ENCODE measurements around the gene TMEM132C. TPM values are rescaled to one million over a fixed set of nuclear protein-coding genes. Genes with fewer than 3 reads are reported as not detected.

The TMEM132C gene
- total and polyA plus RNA-seq, 11 donors: 0.05 to 5.9 (median 0.85) TPM

DNA sequence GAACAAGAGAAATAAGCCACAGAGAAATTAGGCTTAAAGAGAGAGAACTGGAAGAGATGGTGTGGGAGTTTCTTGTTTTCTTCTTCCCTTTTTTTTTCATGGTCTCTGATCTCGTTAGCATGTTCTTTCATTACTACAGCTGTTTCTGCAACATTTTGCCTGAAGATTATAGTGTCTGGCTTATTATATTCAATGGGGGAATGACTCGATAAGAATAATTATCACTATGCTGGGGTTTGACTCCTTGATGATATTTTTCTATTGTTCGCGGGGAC is 70.0 kb downstream of the TMEM132C start:
- intact Hi-C loops (cut with DNase I): no loop called here
- 39 to 56% (median 45%) methylated on average over 4 of the region's 4 CpGs for WGBS, 4 donors
- H3K4me1 ChIP-seq: peaks cover 0 to 14% (median 0%) of the 10 kb centered on the region in 12 donors
- H3K27me3 ChIP-seq: peaks cover 0 to 20% (median 4%) of the 10 kb centered on the region in 9 donors
- H3K36me3 ChIP-seq: no peaks in the 10 kb centered on the region
- no peak overlapping the region for H3K4me3 ChIP-seq
- H3K9me3 ChIP-seq: peaks cover 0 to 8% (median 1%) of the 10 kb centered on the region in 12 donors
- ATAC-seq (no peak), DNase-seq (no peak)
- TF ChIP-seq, protein P1, sequence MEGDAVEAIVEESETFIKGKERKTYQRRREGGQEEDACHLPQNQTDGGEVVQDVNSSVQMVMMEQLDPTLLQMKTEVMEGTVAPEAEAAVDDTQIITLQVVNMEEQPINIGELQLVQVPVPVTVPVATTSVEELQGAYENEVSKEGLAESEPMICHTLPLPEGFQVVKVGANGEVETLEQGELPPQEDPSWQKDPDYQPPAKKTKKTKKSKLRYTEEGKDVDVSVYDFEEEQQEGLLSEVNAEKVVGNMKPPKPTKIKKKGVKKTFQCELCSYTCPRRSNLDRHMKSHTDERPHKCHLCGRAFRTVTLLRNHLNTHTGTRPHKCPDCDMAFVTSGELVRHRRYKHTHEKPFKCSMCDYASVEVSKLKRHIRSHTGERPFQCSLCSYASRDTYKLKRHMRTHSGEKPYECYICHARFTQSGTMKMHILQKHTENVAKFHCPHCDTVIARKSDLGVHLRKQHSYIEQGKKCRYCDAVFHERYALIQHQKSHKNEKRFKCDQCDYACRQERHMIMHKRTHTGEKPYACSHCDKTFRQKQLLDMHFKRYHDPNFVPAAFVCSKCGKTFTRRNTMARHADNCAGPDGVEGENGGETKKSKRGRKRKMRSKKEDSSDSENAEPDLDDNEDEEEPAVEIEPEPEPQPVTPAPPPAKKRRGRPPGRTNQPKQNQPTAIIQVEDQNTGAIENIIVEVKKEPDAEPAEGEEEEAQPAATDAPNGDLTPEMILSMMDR (IDR thresholded peaks at IDR 0.05): no peak
- no peak for TF ChIP-seq POLR2A (IDR thresholded peaks at IDR 0.05)
- no peak overlapping the region for H3K27ac ChIP-seq

- intact Hi-C loops (cut with DNase I): no loop called here
- no peak overlapping the region for H3K4me3 ChIP-seq
- DNase-seq: no peak
- peaks cover 0 to 14% (median 0%) of the 10 kb centered on the region in 12 donors for H3K4me1 ChIP-seq
- TF ChIP-seq, protein P1 (IDR thresholded peaks at IDR 0.05): no peak
- TF ChIP-seq POLR2A (IDR thresholded peaks at IDR 0.05): no peak
- H3K9me3 ChIP-seq: peaks cover 0 to 8% (median 1%) of the 10 kb centered on the region in 12 donors
- no peaks in the 10 kb centered on the region for H3K36me3 ChIP-seq
- no peak for ATAC-seq
- H3K27me3 ChIP-seq: peaks cover 0 to 26% (median 4%) of the 10 kb centered on the region in 9 donors
- WGBS, 4 donors: 15 to 18% (median 17%) methylated on average over 10 of the region's 10 CpGs
- H3K27ac ChIP-seq: no peak overlapping the region
Observed at GRCh38 chr12:128337431-128338170, 70.6 kb downstream of the TMEM132C start.

GRCh38 chr12:128338386-128339125 is 71.6 kb downstream of the TMEM132C start:
- Histone ChIP-seq H3K36me3 (no peaks in the 10 kb centered on the region), H3K4me3 (no peak overlapping the region), H3K4me1 (peaks cover 0 to 14% (median 0%) of the 10 kb centered on the region in 12 donors), H3K9me3 (peaks cover 0 to 8% (median 1%) of the 10 kb centered on the region in 12 donors), H3K27ac (no peak overlapping the region), H3K27me3 (peaks cover 0 to 28% (median 4%) of the 10 kb centered on the region in 9 donors)
- TF ChIP-seq, protein P1 (IDR thresholded peaks at IDR 0.05): no peak
- TF ChIP-seq POLR2A (IDR thresholded peaks at IDR 0.05): no peak
- no peak for DNase-seq
- intact Hi-C loops (cut with DNase I): no loop called here
- 13 to 21% (median 16%) methylated on average over 9 of the region's 9 CpGs for WGBS, 4 donors
- peak in 1 of 4 donors; percentile 38 for ATAC-seq

DNA sequence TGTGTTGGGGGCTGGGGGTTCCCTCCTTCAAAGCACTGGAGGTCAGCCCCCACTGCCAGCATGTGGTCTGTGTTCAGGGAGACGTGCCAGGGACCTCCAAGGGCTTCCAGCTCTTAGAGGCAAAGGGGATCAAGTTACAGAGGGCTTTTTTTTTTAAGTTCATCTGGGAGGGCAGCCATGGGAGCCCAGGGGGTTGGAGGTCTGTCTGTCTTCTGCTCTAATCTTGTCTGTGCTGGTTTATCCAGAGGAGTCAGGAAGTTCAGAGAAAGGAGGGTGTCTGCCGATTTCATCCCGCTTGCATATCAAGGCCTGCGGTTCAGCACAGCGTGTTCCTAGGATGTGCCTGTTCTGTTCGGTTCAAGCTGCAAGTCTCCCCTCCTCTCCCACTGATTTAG is 72.2 kb downstream of the TMEM132C start:
- WGBS, 4 donors: 0 to 8% (median 2%) methylated on average over 5 to 6 of the region's 6 CpGs
- Histone ChIP-seq H3K4me3 (no peak overlapping the region), H3K36me3 (no peaks in the 10 kb centered on the region), H3K27me3 (peaks cover 0 to 28% (median 4%) of the 10 kb centered on the region in 9 donors), H3K9me3 (peaks cover 0 to 8% (median 1%) of the 10 kb centered on the region in 12 donors), H3K27ac (no peak overlapping the region), H3K4me1 (peaks cover 0 to 14% (median 0%) of the 10 kb centered on the region in 12 donors)
- no peak for TF ChIP-seq POLR2A (IDR thresholded peaks at IDR 0.05)
- ATAC-seq (peak in 2 of 4 donors; percentile 53 to 65), DNase-seq (no peak)
- intact Hi-C loops (cut with DNase I): no loop called here

Measured in heart left ventricle (tissue), 16 donors.